ENCODE measurements around the gene OR6K3. TPM values are rescaled to one million over a fixed set of nuclear protein-coding genes. Genes with fewer than 3 reads are reported as not detected.
"Not testable (repeated sequence)": the region's sequence is repeated elsewhere in the genome, so short reads cannot be mapped to it uniquely, and the experiment has no call there.

The OR6K3 gene
- total RNA-seq, 1 experiment from 2014 or later = not detected

DNA sequence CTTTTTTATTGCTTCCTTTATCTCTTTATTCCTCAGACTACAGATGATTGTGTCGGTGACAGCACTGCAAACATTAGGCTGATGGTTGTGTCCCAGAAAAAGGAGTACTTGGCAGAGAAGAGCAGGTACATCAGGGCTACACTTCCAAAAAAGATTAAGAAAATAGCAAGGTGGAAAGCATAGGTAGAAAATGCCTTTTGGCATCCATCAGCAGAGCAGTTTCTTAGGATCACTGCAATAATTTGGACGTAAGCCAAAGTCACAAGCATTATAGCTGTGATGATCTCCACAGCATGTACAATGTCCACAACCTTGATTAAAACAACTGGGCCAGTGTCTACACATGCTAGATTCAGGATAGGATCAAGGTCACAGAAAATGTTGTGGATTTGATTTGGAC is 25.9 kb downstream of the OR6K3 start:
- TF ChIP-seq, protein P1, sequence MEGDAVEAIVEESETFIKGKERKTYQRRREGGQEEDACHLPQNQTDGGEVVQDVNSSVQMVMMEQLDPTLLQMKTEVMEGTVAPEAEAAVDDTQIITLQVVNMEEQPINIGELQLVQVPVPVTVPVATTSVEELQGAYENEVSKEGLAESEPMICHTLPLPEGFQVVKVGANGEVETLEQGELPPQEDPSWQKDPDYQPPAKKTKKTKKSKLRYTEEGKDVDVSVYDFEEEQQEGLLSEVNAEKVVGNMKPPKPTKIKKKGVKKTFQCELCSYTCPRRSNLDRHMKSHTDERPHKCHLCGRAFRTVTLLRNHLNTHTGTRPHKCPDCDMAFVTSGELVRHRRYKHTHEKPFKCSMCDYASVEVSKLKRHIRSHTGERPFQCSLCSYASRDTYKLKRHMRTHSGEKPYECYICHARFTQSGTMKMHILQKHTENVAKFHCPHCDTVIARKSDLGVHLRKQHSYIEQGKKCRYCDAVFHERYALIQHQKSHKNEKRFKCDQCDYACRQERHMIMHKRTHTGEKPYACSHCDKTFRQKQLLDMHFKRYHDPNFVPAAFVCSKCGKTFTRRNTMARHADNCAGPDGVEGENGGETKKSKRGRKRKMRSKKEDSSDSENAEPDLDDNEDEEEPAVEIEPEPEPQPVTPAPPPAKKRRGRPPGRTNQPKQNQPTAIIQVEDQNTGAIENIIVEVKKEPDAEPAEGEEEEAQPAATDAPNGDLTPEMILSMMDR (IDR thresholded peaks at IDR 0.05; ENCODE audit: unreplicated experiment) = no peak
- intact Hi-C loops (cut with micrococcal nuclease) = no loop called here
- ChIA-PET CTCF (no interaction called here), POLR2A (no interaction called here)
- Mint-ChIP-seq H3K27me3 (ENCODE audit: insufficient read depth, unreplicated experiment) (peaks cover 61% of the 10 kb centered on the region), H3K4me3 (ENCODE audit: unreplicated experiment) (no peak overlapping the region), H3K9me3 (ENCODE audit: unreplicated experiment) (no peaks in the 10 kb centered on the region), H3K27ac (ENCODE audit: low read depth, unreplicated experiment) (no peak overlapping the region), H3K4me1 (ENCODE audit: insufficient read depth, unreplicated experiment) (no peaks in the 10 kb centered on the region), H3K36me3 (ENCODE audit: insufficient read depth, unreplicated experiment) (no peaks in the 10 kb centered on the region)
- DNase-seq (ENCODE audit: unreplicated experiment) = no peak
- BruUV-seq (replicated peaks) = no TSS peak

DNA sequence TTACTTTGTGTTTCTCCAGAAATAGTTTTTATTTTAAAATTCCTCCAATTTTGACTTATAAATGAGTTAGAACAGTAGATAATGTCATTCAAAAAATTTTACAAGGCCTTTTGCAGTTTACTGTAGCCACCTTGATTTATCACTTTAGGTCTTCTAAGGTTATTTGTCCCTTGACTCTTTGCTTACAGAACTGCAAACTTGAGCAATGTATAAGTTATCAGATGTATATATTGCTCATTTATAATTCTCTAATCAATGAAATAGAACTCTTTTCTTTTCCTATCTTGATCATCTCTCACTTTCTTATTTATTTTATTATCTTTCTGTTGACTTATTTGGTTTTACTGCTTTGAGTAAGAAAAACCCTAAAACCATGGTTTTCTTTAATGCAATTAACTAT is 28.2 kb downstream of the OR6K3 start:
- TF ChIP-seq, protein P1 (IDR thresholded peaks at IDR 0.05; ENCODE audit: unreplicated experiment) = no peak
- intact Hi-C loops (cut with micrococcal nuclease) = no loop called here
- DNase-seq (ENCODE audit: unreplicated experiment) = no peak
- no peaks in the 10 kb centered on the region for H3K36me3 Mint-ChIP-seq (ENCODE audit: insufficient read depth, unreplicated experiment)
- POLR2A ChIA-PET = interaction anchor here (0.7 to 1.3 kb wide), 2 partner anchors 78 to 710 kb away, joined by 3 to 4 read pairs; no protein-coding TSS in a partner anchor
- BruUV-seq (replicated peaks) = no TSS peak
- CTCF ChIA-PET = no interaction called here
- no peak overlapping the region for H3K4me3 Mint-ChIP-seq (ENCODE audit: unreplicated experiment)
- H3K27me3 Mint-ChIP-seq (ENCODE audit: insufficient read depth, unreplicated experiment) = peaks cover 60% of the 10 kb centered on the region
- H3K9me3 Mint-ChIP-seq (ENCODE audit: unreplicated experiment) = no peaks in the 10 kb centered on the region
- H3K27ac Mint-ChIP-seq (ENCODE audit: low read depth, unreplicated experiment) = no peak overlapping the region
- H3K4me1 Mint-ChIP-seq (ENCODE audit: insufficient read depth, unreplicated experiment) = no peaks in the 10 kb centered on the region

DNA sequence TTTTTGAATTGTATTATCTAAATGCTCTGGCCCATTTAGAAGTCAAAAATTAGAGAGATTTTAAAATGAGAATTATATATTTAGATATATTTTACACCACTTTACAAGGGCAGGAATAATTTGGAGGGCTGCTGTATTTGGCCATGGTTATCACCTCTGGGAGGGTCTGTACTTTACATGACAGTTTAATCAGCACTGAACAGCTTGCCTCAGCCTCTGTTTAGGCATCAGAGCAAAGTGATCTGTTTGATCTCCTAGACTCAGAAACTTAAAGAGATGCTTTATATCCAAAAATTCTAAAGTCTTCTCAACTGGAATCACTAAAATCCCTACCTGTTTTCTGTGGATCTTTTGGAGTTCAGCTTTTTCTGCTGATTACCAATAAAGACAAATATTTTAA is 28.6 kb downstream of the OR6K3 start:
- no peak for DNase-seq (ENCODE audit: unreplicated experiment)
- POLR2A ChIA-PET = no interaction called here
- CTCF ChIA-PET = no interaction called here
- H3K27ac Mint-ChIP-seq (ENCODE audit: low read depth, unreplicated experiment) = no peak overlapping the region
- peaks cover 64% of the 10 kb centered on the region for H3K27me3 Mint-ChIP-seq (ENCODE audit: insufficient read depth, unreplicated experiment)
- no peaks in the 10 kb centered on the region for H3K4me1 Mint-ChIP-seq (ENCODE audit: insufficient read depth, unreplicated experiment)
- H3K4me3 Mint-ChIP-seq (ENCODE audit: unreplicated experiment) = no peak overlapping the region
- intact Hi-C loops (cut with micrococcal nuclease) = no loop called here
- no TSS peak for BruUV-seq (replicated peaks)
- H3K36me3 Mint-ChIP-seq (ENCODE audit: insufficient read depth, unreplicated experiment) = no peaks in the 10 kb centered on the region
- H3K9me3 Mint-ChIP-seq (ENCODE audit: unreplicated experiment) = no peaks in the 10 kb centered on the region
- TF ChIP-seq, protein P1 (IDR thresholded peaks at IDR 0.05; ENCODE audit: unreplicated experiment) = no peak

DNA sequence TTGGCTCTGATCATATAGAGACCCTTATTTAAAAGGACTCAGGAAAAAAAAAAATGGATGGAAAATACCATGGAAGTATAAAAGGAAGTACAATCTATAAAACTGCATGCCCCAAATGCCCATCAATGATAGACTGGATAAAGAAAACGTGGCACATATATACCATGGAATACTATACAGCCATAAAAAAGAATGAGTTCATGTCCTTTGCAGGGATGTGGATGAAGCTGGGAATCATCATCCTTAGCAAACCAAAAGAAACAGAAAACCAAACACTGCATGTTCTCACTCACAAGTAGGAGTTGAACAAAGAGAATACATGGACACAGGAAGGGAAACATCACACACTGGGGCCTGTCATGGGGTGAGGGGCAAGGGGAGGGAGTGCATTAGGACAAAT is 29.4 kb downstream of the OR6K3 start:
- H3K36me3 Mint-ChIP-seq (ENCODE audit: insufficient read depth, unreplicated experiment); POLR2A ChIA-PET; H3K27ac Mint-ChIP-seq (ENCODE audit: low read depth, unreplicated experiment); H3K4me1 Mint-ChIP-seq (ENCODE audit: insufficient read depth, unreplicated experiment); H3K4me3 Mint-ChIP-seq (ENCODE audit: unreplicated experiment); DNase-seq (ENCODE audit: unreplicated experiment); CTCF ChIA-PET; H3K9me3 Mint-ChIP-seq (ENCODE audit: unreplicated experiment); BruUV-seq (replicated peaks); intact Hi-C loops (cut with micrococcal nuclease): not testable (repeated sequence)
- peaks cover 69% of the 10 kb centered on the region for H3K27me3 Mint-ChIP-seq (ENCODE audit: insufficient read depth, unreplicated experiment)

DNA sequence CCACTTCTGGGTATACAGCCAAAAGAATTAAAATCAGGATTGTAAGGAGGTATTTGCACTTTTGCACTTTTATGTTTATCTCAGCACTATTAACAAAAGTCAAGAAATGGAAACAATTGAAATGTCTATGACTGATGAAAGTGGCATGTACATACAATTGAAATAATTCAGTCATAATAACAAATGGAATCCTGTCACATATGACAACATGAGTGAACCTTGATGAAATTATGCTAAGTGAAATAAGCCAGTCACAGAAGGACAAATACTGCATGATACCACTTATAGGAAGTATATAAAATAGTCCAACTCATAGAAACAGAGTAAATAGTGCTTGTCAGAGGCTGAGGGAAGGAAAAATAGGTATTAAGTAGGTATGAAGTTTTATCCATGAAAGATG is 30.6 kb downstream of the OR6K3 start:
- TF ChIP-seq, protein P1 (IDR thresholded peaks at IDR 0.05; ENCODE audit: unreplicated experiment) = no peak
- Mint-ChIP-seq H3K4me1 (ENCODE audit: insufficient read depth, unreplicated experiment) (no peaks in the 10 kb centered on the region), H3K36me3 (ENCODE audit: insufficient read depth, unreplicated experiment) (no peaks in the 10 kb centered on the region), H3K4me3 (ENCODE audit: unreplicated experiment) (no peak overlapping the region), H3K9me3 (ENCODE audit: unreplicated experiment) (no peaks in the 10 kb centered on the region), H3K27me3 (ENCODE audit: insufficient read depth, unreplicated experiment) (peaks cover 69% of the 10 kb centered on the region), H3K27ac (ENCODE audit: low read depth, unreplicated experiment) (no peak overlapping the region)
- ChIA-PET CTCF (no interaction called here), POLR2A (no interaction called here)
- BruUV-seq (replicated peaks) = no TSS peak
- DNase-seq (ENCODE audit: unreplicated experiment) = no peak
- intact Hi-C loops (cut with micrococcal nuclease) = no loop called here
